Measurements from ENCODE around the gene VIM. TPM values are rescaled to one million over a fixed set of nuclear protein-coding genes. Genes with fewer than 3 reads are reported as not detected.

The VIM gene
- total RNA-seq, 1 experiment from 2014 or later = 7.2 TPM

DNA sequence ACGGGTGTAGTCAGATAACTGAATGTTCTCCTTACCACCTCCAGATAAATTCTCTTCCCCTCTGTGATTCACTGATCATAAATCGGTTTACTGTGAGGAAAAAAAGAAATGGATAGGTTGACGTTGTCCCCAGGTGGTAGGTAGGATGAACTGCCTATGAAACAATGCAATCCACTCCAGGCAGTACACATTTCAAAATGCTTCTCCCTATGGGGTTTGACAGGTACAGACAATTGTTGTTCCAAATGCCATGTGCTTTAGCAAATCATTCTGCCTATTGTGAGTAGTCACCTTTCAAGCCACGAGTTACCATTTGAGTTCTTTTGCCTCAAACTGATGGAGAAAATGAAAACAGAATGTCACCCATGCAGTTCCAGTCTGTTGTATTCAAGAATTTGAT is 21.8 kb downstream of the VIM start:
- Histone ChIP-seq H3K27me3 (ENCODE audit: insufficient read depth, low read length) (no peaks in the 10 kb centered on the region), H3K4me2 (ENCODE audit: low read length) (no peak overlapping the region), H3K9me2 (ENCODE audit: insufficient read depth) (no peaks in the 10 kb centered on the region), H3K4me1 (ENCODE audit: control insufficient read depth in 1 of 2, insufficient read depth in 2 of 2, low read length in 2 of 2) (no peaks in the 10 kb centered on the region), H4K20me1 (ENCODE audit: insufficient read depth) (no peaks in the 10 kb centered on the region), H2AFZ (ENCODE audit: low read depth, low read length, poor library complexity, severe bottlenecking) (peak overlapping the region; percentile 45), H3K9me3 (ENCODE audit: control insufficient read depth in 1 of 2, insufficient read depth in 1 of 2, low read depth in 1 of 2, low read length in 2 of 2) (no peaks in the 10 kb centered on the region; a peak in 1 of 4 replicates), H3K4me3 (replicated peaks in 1 of 2; ENCODE audit: low read depth in 1 of 2, low read length in 2 of 2) (no peak overlapping the region), H3K9ac (ENCODE audit: low read length) (no peak overlapping the region), H3K79me2 (ENCODE audit: insufficient read depth, low read length) (no peaks in the 10 kb centered on the region), H3K27ac (ENCODE audit: low read depth, low read length) (no peak overlapping the region), H3K36me3 (ENCODE audit: control insufficient read depth in 1 of 2, insufficient read depth in 2 of 2, low read length in 2 of 2) (no peaks in the 10 kb centered on the region)
- peak; percentile 72 for ATAC-seq
- ChIA-PET POLR2A (interaction anchor here (1.4 kb wide), 1 partner anchor 358 kb away, joined by 3 read pairs; no protein-coding TSS in a partner anchor), CTCF (interaction anchor here (0.7 kb wide), 1 partner anchor 397 kb away, joined by 3 read pairs; no protein-coding TSS in a partner anchor), RAD21 (ENCODE audit: low non-redundant PET in 1 of 2, low total read pairs in 2 of 2, uncharacterized antibody in 2 of 2, unreplicated experiment in 2 of 2) (no interaction called here)
- TF ChIP-seq, protein P1, sequence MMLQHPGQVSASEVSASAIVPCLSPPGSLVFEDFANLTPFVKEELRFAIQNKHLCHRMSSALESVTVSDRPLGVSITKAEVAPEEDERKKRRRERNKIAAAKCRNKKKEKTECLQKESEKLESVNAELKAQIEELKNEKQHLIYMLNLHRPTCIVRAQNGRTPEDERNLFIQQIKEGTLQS (IDR thresholded peaks at IDR 0.05) = no peak
- TF ChIP-seq, protein P2, sequence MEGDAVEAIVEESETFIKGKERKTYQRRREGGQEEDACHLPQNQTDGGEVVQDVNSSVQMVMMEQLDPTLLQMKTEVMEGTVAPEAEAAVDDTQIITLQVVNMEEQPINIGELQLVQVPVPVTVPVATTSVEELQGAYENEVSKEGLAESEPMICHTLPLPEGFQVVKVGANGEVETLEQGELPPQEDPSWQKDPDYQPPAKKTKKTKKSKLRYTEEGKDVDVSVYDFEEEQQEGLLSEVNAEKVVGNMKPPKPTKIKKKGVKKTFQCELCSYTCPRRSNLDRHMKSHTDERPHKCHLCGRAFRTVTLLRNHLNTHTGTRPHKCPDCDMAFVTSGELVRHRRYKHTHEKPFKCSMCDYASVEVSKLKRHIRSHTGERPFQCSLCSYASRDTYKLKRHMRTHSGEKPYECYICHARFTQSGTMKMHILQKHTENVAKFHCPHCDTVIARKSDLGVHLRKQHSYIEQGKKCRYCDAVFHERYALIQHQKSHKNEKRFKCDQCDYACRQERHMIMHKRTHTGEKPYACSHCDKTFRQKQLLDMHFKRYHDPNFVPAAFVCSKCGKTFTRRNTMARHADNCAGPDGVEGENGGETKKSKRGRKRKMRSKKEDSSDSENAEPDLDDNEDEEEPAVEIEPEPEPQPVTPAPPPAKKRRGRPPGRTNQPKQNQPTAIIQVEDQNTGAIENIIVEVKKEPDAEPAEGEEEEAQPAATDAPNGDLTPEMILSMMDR (IDR thresholded peaks at IDR 0.05 in 2 of 3, conservative IDR thresholded peaks at IDR 0.05 in 1 of 3; ENCODE audit: borderline replicate concordance in 1 of 3, insufficient read depth in 1 of 3, low read depth in 2 of 3, low read length in 2 of 3) = peak; percentile 61 to 69 (median 67); a peak in 5 of 6 replicates
- TF ChIP-seq ZFX (IDR thresholded peaks at IDR 0.05) = no peak
- no peak for TF ChIP-seq SIN3A (IDR thresholded peaks at IDR 0.05; ENCODE audit: low read depth)
- no peak for TF ChIP-seq YY1 (IDR thresholded peaks at IDR 0.05; ENCODE audit: extremely low read depth, insufficient replicate concordance, low read depth, low read length)
- TF ChIP-seq TCF7L2 (IDR thresholded peaks at IDR 0.05; ENCODE audit: borderline replicate concordance, extremely low read depth, insufficient read depth, insufficient read length) = no peak
- TF ChIP-seq, protein P3, sequence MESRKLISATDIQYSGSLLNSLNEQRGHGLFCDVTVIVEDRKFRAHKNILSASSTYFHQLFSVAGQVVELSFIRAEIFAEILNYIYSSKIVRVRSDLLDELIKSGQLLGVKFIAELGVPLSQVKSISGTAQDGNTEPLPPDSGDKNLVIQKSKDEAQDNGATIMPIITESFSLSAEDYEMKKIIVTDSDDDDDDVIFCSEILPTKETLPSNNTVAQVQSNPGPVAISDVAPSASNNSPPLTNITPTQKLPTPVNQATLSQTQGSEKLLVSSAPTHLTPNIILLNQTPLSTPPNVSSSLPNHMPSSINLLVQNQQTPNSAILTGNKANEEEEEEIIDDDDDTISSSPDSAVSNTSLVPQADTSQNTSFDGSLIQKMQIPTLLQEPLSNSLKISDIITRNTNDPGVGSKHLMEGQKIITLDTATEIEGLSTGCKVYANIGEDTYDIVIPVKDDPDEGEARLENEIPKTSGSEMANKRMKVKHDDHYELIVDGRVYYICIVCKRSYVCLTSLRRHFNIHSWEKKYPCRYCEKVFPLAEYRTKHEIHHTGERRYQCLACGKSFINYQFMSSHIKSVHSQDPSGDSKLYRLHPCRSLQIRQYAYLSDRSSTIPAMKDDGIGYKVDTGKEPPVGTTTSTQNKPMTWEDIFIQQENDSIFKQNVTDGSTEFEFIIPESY (IDR thresholded peaks at IDR 0.05; ENCODE audit: extremely low read depth, insufficient replicate concordance, low read length) = no peak
- no peak for TF ChIP-seq EZH2 (IDR thresholded peaks at IDR 0.05)
- TF ChIP-seq ZNF274 (IDR thresholded peaks at IDR 0.05; ENCODE audit: low read depth, low read length) = no peak
- TF ChIP-seq, protein P4, sequence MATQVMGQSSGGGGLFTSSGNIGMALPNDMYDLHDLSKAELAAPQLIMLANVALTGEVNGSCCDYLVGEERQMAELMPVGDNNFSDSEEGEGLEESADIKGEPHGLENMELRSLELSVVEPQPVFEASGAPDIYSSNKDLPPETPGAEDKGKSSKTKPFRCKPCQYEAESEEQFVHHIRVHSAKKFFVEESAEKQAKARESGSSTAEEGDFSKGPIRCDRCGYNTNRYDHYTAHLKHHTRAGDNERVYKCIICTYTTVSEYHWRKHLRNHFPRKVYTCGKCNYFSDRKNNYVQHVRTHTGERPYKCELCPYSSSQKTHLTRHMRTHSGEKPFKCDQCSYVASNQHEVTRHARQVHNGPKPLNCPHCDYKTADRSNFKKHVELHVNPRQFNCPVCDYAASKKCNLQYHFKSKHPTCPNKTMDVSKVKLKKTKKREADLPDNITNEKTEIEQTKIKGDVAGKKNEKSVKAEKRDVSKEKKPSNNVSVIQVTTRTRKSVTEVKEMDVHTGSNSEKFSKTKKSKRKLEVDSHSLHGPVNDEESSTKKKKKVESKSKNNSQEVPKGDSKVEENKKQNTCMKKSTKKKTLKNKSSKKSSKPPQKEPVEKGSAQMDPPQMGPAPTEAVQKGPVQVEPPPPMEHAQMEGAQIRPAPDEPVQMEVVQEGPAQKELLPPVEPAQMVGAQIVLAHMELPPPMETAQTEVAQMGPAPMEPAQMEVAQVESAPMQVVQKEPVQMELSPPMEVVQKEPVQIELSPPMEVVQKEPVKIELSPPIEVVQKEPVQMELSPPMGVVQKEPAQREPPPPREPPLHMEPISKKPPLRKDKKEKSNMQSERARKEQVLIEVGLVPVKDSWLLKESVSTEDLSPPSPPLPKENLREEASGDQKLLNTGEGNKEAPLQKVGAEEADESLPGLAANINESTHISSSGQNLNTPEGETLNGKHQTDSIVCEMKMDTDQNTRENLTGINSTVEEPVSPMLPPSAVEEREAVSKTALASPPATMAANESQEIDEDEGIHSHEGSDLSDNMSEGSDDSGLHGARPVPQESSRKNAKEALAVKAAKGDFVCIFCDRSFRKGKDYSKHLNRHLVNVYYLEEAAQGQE (IDR thresholded peaks at IDR 0.05; ENCODE audit: low read depth) = no peak
- TF ChIP-seq SP1 (IDR thresholded peaks at IDR 0.05; ENCODE audit: low read depth) = no peak
- no peak for TF ChIP-seq ELF1 (IDR thresholded peaks at IDR 0.05; ENCODE audit: borderline replicate concordance, low read depth)
- no peak for TF ChIP-seq FOSL1 (IDR thresholded peaks at IDR 0.05; ENCODE audit: low read depth)
- TF ChIP-seq CEBPB (IDR thresholded peaks at IDR 0.05; ENCODE audit: low read depth) = no peak
- peak; percentile 83 for TF ChIP-seq RAD21 (IDR thresholded peaks at IDR 0.05; ENCODE audit: low read depth)
- no peak for TF ChIP-seq EGR1 (IDR thresholded peaks at IDR 0.05; ENCODE audit: low read depth)
- no peak for TF ChIP-seq POLR2A (IDR thresholded peaks at IDR 0.05; ENCODE audit: borderline replicate concordance, extremely low read depth, insufficient read depth, insufficient read length)
- no peak for TF ChIP-seq EZH2phosphoT487 (IDR thresholded peaks at IDR 0.05; ENCODE audit: borderline replicate concordance)
- intact Hi-C loops (cut with micrococcal nuclease) = loop anchor here (1.0 to 2.0 kb wide), 2 partner anchors 359 to 422 kb away; no protein-coding TSS in a partner anchor
- BruUV-seq (replicated peaks) = no TSS peak
- peak; percentile 29 for DNase-seq (ENCODE audit: low read depth, low spot score)

All from HCT116 (cell line).